Activated gamma-delta T cell treated with Interleukin-2 at 50 U/mL for 16 hours (primary cell): ENCODE results near the gene ZNF761.
"Not testable (repeated sequence)": the region's sequence is repeated elsewhere in the genome, so short reads cannot be mapped to it uniquely, and the experiment has no call there.

Experiments used
- DNase-seq: peaks from one replicate; pipeline ENCODE4 v3.0.0-alpha.2; 2020

Gene ZNF761

DNA sequence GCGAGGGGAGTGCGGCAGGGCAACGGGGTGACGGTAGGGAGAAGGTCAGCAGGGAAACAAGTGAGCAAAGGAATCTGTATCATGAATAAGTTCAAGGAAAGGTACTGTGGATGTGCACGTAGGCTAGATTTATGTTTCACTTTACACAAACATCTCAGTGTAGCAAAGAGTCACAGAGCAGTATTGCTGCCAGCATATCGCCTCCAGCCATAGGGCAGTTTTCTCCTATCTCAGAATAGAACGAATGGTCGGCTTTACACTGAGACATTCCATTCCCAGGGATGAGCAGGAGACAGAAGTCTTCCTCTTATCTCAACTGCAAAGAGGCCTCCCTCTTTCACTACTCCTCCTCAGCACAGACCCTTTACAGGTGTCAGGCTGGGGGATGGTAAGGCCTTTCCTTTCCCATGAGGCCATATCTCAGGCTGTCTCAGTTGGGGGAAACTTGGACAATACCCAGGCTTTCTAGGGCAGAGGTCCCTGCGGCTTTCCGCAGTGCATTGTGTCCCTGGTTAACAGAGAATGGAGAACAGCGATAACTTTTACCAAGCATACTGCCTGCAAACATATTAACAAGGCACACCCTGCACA is 28.4 kb downstream of the ZNF761 start:
- not testable (repeated sequence) for DNase-seq

DNA sequence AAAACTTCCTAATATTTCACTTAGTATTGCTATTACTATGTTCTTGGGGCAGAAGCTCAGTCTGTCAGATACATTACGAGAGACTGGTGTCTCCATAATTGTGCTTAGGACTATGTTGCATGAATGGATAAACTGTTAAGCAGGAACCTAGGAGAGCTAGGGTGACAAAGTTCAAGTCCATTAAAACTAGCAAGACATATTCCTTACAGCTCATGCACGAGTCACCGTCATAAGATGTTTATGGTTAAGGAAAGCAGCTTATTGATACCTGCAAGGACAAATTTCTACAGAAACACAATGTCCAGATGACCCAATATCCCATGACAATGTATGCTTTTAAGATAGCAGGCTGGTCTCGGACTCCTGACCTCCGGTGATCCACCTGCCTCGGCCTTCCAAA is 30.1 kb downstream of the ZNF761 start:
- no peak for DNase-seq

DNA sequence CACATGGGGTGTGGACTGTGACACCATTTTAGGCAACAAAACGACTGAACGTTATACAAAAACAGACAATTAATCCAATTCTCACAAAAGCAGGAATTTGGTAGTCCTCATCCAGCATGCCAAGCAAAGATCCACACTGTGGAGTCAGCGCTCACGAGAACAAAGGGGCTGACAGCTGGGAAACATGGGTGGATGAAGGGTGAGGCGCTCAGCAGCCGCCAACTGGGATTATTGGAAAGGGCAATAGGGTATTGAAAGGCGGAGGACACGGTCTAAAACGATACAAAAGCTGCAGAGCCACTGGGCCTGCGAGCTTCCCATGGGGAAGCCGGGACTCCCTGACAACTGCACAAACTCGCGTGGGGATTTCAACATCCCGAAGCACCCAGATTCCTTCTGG is 31.1 kb downstream of the ZNF761 start:
- DNase-seq: no peak

DNA sequence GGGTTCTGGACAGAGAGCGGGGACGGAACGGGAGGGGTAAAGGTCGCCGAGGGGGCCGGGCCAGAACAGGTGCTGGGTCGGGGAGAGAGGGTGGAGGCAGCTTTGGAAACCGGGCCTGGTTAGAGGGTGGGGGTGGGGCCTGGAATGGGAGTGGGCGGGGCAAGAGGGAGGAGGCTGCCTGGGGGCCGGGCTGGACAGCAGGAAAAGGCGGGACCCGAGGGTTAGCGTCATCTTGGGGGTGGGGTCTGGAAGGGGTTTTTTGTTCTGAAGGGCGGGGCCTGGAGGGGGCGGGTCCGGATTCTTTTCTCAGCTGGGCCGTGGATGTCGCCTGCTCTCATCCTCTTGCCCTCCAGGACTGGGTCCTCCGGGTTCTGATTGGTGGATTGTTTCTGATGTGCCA is 31.5 kb downstream of the ZNF761 start:
- no peak for DNase-seq

DNA sequence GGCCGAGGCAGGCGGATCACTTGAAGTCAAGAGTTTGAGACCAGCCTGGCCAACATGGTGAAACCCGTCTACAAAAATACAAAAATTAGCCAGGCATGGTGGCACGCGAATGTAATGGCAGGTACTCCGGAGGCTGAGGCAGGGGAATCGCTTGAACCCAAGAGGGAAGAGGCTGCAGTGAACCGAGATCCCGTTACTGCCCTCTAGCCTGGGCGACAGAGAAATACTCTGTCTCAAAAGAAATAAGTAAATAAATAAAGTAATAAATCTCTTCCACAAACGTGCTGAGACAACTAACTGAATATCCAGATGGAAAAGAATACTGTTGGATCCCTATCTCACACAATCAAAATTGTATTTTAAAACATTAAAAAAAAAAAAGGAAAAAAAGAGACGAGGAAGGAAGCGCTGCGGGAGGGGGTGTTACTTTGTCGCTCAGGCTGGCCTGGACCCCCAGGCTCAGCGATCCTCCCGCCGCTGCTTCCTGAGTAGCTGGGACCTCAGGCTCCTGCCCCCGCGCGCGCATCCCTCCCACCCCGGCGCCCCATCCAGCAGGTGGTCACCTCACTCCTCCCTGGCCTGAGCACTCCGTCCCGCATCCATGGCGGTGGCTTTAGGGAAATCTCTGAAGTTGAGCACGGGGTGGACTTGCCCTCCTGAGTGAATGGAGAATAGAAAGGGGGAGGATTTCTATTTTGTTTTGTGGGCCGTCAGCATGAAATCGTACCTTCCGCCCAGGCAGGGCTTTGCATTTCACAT is 35.1 kb downstream of the ZNF761 start:
- no peak for DNase-seq

DNA sequence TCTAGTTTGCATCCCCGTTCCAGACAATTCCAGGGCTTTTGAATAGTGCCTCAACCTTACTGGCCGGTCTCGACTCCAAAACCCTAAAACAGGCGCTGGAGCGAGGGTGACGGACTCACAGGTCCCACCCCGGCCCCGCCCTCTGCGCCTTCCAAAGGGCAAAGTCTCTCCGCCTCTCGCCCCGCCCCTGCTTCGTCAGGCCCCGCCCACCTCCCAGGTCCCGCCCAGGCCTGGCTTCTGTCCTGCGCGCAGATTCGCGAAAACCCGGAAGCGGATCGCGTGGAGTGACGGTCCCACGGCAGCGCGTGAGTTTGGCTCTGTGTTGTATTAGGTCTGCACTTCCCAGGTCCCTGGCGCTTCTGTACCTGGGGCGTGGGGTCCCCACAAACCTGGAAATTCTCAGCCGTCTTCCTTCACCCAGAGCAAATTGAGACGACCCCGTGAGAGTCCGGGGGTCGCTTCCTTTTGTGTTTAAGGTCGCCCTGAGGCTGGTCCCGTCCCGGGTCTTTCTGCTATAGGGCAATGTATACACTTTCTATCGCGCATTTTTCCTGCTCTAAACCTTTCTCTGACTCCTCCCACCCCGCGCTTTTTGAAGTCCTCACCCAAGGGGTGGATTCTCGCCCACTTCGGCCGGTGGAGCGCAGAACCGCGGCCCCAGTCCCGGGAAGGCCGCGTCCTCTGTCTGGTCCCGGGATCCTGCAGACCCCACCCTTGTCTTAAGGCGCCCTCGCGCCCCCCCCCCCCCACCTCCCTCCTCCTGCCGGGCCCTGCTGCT is 35.9 kb downstream of the ZNF761 start, which contains the start of gene ZNF813:
Gene ZNF813 (plus strand): TSS at position 249 of the 778 bp plus-strand sequence. CDS start 16,090 bp downstream, outside the sequence.
- peak; percentile 97 for DNase-seq

DNA sequence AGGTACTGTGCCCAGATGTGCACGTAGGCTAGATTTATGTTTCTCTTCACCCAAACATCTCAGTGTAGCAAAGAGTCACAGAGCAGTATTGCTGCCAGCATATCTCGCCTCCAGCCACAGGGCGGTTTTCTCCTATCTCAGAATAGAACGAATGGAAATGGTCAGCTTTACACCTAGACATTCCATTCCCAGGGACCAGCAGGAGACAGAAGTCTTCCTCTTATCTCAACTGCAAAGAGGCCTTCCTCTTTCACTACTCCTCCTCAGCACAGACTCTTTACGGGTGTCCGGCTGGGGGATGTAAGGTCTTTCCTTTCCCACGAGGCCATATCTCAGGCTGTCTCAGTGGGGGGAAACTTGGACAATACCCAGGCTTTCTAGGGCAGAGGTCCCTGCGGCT is 36.8 kb downstream of the ZNF761 start:
- DNase-seq: not testable (repeated sequence)

DNA sequence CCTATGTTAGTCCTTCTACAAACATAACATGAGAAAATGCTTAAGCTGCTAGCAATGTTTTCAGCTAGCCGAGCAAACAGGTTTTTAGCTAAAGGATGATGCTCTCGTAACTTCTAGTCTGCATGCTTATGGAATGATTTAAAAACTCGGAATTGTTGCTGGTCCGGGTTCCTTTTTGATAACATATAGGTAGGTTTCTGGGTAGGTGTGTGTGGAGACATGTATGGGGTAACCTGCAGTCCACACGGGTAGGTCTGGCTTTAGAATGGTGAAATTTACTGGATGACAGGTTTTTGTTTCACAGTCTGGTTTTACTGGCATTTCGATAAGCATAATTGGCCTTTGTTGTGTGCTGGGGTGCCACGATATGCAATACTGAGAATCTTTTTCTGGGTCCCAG is 40.1 kb downstream of the ZNF761 start:
- no peak for DNase-seq

DNA sequence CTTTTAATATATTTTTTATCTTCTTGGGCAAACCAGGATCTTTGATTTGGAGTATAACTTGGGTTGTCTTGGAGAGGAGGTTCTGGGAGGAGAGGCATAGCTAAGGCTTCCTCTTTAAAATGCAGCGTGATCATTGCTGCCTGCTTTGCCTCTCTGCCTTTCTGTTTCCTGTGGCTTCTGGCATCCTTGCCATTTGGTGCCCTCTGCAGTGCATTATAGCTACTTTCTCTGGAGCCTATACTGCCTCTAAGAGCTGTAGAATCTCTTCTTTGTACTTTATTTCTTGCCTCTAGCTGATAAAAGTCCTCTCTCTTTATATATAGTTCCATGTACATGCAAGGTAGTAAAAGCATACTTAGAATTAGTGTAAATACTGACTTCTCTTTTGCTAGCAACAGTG is 43.0 kb downstream of the ZNF761 start:
- not testable (repeated sequence) for DNase-seq

DNA sequence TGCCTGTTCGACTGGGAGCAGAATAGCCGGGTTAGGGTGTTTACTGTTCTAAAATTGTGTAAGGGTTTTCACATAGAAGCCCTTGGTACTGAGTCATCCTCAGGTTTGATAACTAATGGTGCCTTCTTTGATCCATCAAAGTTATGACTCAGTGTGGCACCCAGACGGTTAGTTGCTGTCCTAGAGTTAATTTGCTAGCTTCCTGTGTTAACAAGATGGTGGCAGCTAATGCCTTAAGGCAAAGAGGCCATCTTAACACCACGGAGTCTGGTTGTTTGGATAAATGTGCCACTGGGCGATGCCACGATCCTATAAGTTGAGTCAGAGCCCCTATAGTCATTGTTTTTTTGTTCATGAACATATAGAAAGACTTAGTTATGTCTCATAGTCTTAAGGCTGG is 43.7 kb downstream of the ZNF761 start:
- DNase-seq: not testable (repeated sequence)

DNA sequence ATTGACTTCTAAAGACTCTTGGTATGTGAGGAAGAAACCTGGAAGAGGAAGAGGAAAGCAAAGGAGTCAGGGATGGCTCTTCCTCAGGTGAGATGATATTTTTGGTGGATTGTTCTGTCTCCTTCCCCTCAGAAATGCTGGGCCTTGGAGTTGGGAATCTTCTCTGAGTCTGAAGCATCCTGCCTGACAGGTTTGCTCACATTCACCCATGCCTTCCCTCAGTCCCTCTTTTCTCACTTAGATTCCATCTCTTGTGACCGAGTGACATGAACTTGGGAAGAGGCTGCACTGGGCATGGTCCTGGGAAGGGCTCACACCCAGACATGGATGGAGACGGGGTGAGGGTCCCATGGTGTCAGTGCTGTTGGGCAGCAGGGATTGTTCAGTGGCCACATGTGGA is 52.0 kb downstream of the ZNF761 start:
- not testable (repeated sequence) for DNase-seq

DNA sequence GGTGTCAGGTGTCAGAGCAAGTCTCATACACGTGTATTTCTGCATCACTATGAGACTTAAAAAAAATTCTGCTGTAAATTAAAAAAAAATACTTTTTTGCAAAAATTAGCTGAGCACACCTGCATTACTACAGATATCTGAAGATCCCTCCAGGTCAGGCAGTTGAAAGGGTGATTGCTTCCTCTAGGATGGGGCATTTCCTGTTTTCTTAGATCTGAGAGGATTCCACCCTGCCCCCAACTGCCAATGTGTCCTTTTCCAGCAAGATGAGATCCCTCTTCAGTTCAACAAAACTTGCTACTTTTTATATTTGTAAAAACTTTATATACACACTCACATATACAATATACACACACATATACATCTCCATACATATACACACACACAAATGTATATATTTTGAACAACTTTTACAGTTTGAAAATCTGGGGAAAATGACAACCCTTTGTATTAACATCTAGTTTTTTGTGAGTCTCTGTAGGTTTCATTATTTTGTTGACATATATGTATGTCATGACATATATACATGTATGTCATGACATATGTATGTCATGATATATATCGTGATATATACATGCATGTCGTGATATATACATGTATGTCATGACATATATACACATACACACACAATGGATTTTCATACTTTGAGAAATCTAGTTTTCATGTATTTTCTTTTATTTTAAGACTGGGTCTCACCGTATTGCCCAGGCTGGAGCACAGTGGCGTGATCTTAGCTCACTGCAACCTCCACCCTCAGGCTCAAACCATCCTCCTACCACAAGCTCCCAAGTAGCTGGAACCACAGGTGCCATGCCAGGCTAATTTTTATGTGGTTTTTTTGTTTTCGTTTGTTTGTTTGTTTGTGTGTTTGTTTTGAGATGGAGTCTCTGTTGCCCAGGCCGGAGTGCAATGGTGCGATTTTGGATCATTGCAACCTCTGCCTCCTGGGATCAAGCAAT is 53.5 kb downstream of the ZNF761 start:
- no peak for DNase-seq

DNA sequence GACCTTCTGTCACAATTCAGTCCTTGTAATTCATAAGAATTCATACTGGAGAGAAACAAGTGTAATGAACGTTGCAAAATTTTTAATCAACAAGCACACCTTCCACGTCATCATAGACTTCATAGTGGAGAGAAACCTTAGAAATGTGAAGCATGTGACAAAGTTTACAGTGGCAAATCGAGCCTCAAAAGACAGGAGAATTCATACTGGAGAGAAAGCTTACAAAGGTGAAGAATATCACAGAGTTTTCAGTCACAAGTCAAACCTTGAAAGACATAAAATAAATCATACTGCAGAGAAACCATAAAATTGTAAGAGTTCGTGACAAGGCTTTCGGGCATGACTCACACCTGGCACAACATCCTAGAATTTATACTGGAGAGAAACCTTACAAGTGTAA is 60.4 kb downstream of the ZNF761 start:
- no peak for DNase-seq

DNA sequence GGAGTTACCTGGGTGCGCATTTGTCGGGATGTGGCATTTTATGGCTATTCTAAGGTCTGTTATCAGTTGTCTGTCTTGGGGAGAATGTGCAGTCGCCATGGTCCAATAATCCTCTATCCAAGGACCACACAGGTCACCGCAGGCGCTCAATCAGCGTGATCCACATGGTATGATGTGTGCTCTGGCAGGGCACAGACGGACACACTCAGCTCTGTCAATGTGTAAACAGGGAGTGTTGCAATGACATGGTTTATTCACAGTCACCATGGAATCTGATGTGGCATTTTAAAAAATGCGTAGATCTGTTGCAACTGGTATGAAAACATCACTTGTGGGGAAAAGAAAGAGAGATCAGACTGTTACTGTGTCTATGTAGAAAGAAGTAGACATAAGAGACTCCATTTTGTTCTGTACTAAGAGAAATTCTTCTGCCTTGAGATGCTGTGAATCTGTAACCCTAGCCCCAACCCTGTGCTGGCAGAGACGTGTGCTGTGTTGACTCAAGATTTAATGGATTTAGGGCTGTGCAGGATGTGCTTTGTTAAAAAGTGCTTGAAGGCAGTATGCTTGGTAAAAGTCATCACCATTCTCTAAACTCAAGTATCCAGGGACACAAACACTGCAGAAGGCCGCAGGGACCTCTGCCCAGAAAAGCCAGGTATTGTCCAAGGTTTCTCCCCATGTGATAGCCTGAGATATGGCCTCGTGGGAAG is 65.7 kb downstream of the ZNF761 start:
- not testable (repeated sequence) for DNase-seq

DNA sequence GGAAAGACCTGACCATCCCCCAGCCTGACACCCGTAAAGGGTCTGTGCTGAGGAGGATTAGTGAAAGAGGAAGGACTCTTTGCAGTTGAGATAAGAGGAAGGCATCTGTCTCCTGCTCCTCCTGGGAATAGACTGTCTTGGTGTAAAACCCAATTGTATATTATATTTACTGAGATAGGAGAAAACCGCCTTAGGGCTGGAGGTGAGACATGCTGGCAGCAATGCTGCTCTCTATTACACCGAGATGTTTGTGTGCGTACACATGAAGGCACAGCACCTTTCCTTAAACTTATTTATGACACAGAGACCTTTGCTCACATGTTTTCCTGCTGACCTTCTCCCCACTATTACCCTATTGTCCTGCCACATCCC is 66.2 kb downstream of the ZNF761 start:
- not testable (repeated sequence) for DNase-seq

DNA sequence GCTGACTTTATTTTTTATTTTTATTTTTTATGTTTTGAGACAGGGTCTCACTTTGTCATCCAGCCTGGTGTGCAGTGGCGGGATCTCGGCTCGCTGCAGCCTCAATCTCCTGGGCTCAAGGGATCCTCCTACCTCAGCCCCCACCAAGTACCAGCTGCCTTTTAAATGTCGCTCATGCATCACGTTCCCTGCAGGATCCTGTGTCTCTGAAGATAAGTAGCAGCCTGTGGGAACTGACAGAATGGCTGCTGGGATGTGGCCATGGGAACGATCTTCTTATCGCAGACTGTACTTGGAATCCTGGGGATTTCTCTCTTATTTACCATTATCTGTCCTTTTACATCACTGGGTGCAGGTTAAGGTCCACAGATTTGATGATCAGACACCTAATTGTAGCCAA is 71.4 kb downstream of the ZNF761 start:
- DNase-seq: not testable (repeated sequence)

DNA sequence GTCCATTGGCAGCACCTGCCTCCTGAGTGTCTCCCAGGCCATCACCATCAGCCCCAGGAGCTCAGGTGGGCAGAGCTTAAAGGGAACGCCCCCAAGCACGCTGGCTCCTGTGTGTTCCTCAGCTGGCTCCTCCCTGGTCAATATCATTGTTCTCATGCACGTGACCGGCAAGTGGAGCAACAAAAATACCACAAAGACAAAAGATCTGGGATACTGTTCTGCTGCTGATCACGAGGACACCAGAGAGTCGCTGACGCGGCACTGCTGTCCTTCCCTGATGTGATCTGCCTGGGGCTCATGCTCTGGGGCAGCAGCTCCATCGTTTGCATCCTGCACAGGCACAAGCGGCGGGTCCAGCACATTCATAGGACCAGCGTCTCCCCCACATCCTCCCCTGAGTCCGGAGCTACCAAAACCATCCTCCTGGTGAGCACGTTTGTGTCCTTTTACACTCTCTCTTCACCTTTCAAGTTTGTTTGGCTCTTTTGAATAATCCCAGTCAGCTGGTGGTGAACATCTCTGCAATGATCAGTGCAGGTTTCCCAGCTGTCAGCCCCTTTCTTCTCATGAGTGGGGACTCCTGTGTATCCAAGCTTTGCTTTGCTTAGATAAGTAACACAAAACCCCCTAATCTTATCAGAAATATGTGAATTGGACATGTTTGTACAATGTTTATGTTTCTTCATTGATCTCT is 72.0 kb downstream of the ZNF761 start:
- DNase-seq: not testable (repeated sequence)

DNA sequence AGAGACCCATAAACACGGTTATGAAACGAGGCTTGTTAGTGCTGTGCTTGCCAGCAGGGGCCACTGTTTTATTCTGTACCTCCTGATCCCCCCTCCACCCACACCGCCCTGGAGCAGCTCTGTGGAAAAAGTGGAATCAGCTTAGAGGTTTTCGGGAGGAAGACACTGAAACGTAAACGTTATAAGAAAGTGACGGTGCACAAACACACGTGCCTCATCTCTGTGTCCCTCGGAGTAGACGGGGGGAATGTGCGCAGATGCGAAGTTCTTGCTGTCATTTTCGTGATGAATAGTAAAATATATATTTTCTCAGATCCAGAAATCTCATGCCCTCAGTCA is 72.5 kb downstream of the ZNF761 start:
- not testable (repeated sequence) for DNase-seq

DNA sequence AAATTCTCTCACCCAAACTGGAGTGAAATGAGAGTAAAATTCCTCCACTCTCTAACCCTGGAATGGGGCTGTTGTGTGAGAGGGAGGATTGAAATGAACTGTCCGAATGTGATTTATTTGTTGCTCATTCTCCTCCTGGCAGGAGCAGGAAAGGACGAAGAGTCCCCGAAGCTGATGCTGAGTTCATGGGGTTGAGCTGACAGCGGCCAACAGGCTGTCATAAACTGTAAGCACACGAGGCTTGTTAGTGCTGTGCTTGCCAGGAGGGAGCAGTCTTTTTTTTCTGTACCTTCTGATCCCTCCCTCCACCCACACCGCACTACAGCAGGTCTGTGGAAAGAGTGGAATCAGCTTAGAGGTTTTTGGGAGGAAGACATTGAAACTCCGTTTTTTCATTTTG is 73.1 kb downstream of the ZNF761 start:
- no peak for DNase-seq

DNA sequence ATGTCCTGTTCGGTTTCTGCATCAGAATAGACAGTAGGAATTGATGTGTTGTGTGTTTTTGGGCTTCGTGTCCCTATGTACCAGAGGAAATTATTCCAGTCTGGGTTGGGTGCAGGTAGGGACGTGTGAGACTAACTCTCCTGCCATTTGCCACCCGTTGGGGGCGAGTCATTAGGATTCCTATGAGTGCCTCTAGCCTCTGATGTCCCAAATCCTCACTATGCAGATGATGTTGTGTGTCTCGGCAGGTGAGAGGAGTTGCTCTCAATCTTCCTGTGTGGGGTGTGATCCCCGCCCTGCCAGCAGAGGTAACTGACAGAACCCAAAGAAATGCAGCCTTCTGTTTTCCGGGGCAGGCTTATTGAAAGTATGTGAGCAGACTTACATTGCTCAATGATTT is 74.9 kb downstream of the ZNF761 start:
- no peak for DNase-seq
